ENCODE data around the gene INPP4A.

GRCh38 chr2:98501876-98502275 is 57.2 kb downstream of the INPP4A start:
- TF ChIP-seq HOXA7 (CRISPR knock-in tag; IDR thresholded peaks at IDR 0.05; ENCODE audit: borderline replicate concordance) (no peak), CTCF (tag by site-specific recombination; IDR thresholded peaks at IDR 0.05) (no peak), INSM2 (tag by site-specific recombination; IDR thresholded peaks at IDR 0.05) (no peak), EGR2 (tag by site-specific recombination; IDR thresholded peaks at IDR 0.05; ENCODE audit: low read depth) (no peak), ZNF416 (tag by site-specific recombination; IDR thresholded peaks at IDR 0.05) (no peak), ZNF280C (tag by site-specific recombination; IDR thresholded peaks at IDR 0.05) (no peak), ZNF202 (tag by site-specific recombination; IDR thresholded peaks at IDR 0.05; ENCODE audit: borderline replicate concordance) (no peak), ATF2 (tag by site-specific recombination; IDR thresholded peaks at IDR 0.05; ENCODE audit: low read depth) (no peak), ZNF670 (tag by site-specific recombination; IDR thresholded peaks at IDR 0.05; ENCODE audit: low read depth) (no peak), ZNF302 (tag by site-specific recombination; IDR thresholded peaks at IDR 0.05; ENCODE audit: low read depth) (no peak), ZNF692 (tag by site-specific recombination; IDR thresholded peaks at IDR 0.05) (no peak), BCL6B (tag by site-specific recombination; IDR thresholded peaks at IDR 0.05) (no peak)

Data from HEK293 (cell line).